ENCODE measurements around the gene UNC5B.

DNA sequence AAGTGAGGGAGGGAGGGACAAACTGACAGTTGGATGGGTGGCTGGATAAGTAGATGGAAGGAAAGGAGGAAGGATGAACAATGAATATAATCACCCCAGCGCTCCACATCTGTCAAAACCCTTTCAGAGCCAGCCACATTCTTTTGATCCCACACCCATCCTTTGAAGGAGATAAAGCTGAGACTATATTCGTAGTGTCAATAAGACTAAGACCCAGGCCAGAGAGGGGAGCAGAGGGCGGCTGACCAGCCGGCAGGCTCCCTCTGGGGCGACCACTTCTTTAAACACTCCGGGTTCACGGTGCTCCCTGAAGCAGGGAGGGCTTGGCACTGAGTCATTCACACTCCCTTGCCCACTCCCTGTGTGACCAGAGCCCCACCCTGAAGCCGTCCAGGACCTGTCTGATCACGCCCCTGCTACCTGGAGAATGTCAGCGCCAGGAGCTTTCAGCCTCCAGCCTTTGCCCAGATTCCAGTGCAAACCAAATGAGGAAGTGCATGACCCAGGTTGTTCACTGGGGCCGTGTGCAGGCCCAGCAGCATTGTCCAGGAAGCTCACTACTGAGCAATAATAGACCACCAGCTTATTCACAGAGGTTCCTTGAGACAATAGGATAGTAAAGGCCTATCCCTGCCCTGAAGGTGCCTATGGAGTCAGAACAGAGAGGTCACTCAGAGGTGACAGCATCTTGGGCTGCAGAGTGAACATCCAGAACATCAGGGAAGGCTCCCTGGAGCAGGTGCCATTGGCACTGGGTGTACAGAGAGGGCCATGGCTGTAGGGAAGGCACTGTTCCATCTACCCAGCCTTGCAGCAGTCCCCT is 34.4 kb downstream of the UNC5B start:
- TF ChIP-seq POLR2A (IDR thresholded peaks at IDR 0.05; ENCODE audit: low read length) (no peak), GATA1 (IDR thresholded peaks at IDR 0.05; ENCODE audit: low read depth, low read length) (no peak)
